GM21619 (cell line): ENCODE data around the gene MOB2.

Experiments
- ATAC-seq: cut with Tn5 transposase; IDR thresholded peaks from one replicate; pipeline ENCODE4 v1.9.1; 2021; ENCODE audit not compliant: unreplicated experiment

MOB2 gene

GRCh38 chr11:1487851-1488574 lies 1.4 kb upstream of the MOB2 start:
- ATAC-seq, result no peak

GRCh38 chr11:1487091-1487850 lies 692 bp upstream of the MOB2 start:
- no peak for ATAC-seq

- no peak for ATAC-seq
These were observed 1.1 kb downstream of the MOB2 start for GRCh38 chr11:1485504-1485885.

GRCh38 chr11:1484695-1485503 lies 1.7 kb downstream of the MOB2 start:
- ATAC-seq, result no peak

GRCh38 chr11:1484061-1484671 lies 2.4 kb downstream of the MOB2 start:
- no peak for ATAC-seq

- ATAC-seq, result no peak
These were observed 3.1 kb downstream of the MOB2 start for GRCh38 chr11:1483445-1483961.

- no peak for ATAC-seq
These were observed 3.8 kb downstream of the MOB2 start for GRCh38 chr11:1482581-1483444.

GRCh38 chr11:1481861-1482441 lies 4.6 kb downstream of the MOB2 start:
- no peak for ATAC-seq

GRCh38 chr11:1481483-1481825 lies 5.1 kb downstream of the MOB2 start:
- ATAC-seq, result no peak

GRCh38 chr11:1480555-1481482 lies 5.8 kb downstream of the MOB2 start:
- no peak for ATAC-seq

- ATAC-seq, result no peak
These were observed 6.4 kb downstream of the MOB2 start for GRCh38 chr11:1480191-1480554.

- ATAC-seq, result no peak
These were observed 6.9 kb downstream of the MOB2 start for GRCh38 chr11:1479678-1480118.

- ATAC-seq, result no peak
These were observed 7.4 kb downstream of the MOB2 start for GRCh38 chr11:1479006-1479677.

- ATAC-seq, result no peak
These were observed 8.0 kb downstream of the MOB2 start for GRCh38 chr11:1478544-1478943.

- no peak for ATAC-seq
These were observed 8.6 kb downstream of the MOB2 start for GRCh38 chr11:1478011-1478410.

GRCh38 chr11:1476940-1477736 lies 9.4 kb downstream of the MOB2 start:
- ATAC-seq, result no peak

- ATAC-seq, result no peak
These were observed 10.7 kb downstream of the MOB2 start for GRCh38 chr11:1475841-1476240.
